ENCODE measurements around the gene IGFBP4.

DNA sequence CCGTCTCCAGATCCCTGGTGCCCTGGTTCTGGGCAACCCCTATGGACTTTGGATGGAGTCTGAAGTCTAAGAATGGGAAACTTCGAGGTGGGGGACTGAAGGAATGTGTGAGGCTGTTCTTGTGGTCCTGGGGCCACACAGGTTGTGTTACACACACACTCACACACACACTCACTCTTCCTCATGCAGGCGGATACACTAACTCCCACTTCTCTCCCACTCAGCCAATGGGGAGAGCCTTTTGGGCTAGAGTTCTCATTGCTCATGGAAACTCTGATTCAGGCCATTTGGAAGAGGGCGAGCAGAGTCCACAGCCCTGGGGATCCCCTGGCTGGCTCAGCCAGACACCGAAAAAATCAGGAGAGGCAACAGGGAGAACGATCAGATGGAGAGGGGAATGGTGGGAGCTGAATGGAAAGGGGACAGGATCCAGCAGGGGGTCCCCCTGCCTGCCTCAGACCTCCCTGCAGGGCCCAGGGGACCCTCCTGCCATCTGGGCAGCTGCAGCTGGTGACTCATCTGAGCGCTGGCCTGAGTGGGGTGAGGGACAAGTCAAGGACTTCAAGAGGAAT, 9.1 kb downstream of the IGFBP4 start:
- TF ChIP-seq TAF1 (IDR thresholded peaks at IDR 0.05; ENCODE audit: low read depth, low read length): no peak
- TF ChIP-seq POLR2AphosphoS5 (IDR thresholded peaks at IDR 0.05; ENCODE audit: low read depth, low read length): no peak

Measured in GM12891 (cell line).